ENCODE data around the gene MRAS. TPM values are rescaled to one million over a fixed set of nuclear protein-coding genes. Genes with fewer than 3 reads are reported as not detected.

MRAS gene
- total and polyA plus RNA-seq, 2 experiments from 2014 or later = 16.5 to 17.9 TPM

- Histone ChIP-seq H2AFZ (peak overlapping the region; percentile 84), H3K79me2 (no peaks in the 10 kb centered on the region), H3K4me1 (ENCODE audit: insufficient read depth) (peaks cover 5% of the 10 kb centered on the region), H3K27ac (peak overlapping the region; percentile 68), H3K27me3 (no peaks in the 10 kb centered on the region), H3K9me2 (replicated peaks; ENCODE audit: insufficient read depth) (no peaks in the 10 kb centered on the region), H3K4me3 (peak overlapping the region; percentile 61), H3K36me3 (replicated peaks; ENCODE audit: insufficient read depth, low read depth) (no peaks in the 10 kb centered on the region), H3K4me2 (peak overlapping the region; percentile 84), H4K20me1 (ENCODE audit: insufficient read depth, poor library complexity, severe bottlenecking) (no peaks in the 10 kb centered on the region), H3K9me3 (ENCODE audit: low read depth) (no peaks in the 10 kb centered on the region)
- 10% methylated on average over 38 of the region's 58 CpGs for WGBS (ENCODE audit: low lambda C conversion rate, missing lambda C conversion rate)
- no peak for TF ChIP-seq EZH2 (IDR thresholded peaks at IDR 0.05; ENCODE audit: borderline replicate concordance)
- TF ChIP-seq EZH2phosphoT487 (IDR thresholded peaks at IDR 0.05; ENCODE audit: low read depth, severe bottlenecking, unreplicated experiment) = no peak
- TF ChIP-seq, protein P1, sequence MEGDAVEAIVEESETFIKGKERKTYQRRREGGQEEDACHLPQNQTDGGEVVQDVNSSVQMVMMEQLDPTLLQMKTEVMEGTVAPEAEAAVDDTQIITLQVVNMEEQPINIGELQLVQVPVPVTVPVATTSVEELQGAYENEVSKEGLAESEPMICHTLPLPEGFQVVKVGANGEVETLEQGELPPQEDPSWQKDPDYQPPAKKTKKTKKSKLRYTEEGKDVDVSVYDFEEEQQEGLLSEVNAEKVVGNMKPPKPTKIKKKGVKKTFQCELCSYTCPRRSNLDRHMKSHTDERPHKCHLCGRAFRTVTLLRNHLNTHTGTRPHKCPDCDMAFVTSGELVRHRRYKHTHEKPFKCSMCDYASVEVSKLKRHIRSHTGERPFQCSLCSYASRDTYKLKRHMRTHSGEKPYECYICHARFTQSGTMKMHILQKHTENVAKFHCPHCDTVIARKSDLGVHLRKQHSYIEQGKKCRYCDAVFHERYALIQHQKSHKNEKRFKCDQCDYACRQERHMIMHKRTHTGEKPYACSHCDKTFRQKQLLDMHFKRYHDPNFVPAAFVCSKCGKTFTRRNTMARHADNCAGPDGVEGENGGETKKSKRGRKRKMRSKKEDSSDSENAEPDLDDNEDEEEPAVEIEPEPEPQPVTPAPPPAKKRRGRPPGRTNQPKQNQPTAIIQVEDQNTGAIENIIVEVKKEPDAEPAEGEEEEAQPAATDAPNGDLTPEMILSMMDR (IDR thresholded peaks at IDR 0.05; ENCODE audit: poor library complexity) = peak; percentile 5
- peak; percentile 39 for DNase-seq (ENCODE audit: low spot score)
These were observed 668 bp downstream of the MRAS start for GRCh38 chr3:138348754-138349739.

DNA sequence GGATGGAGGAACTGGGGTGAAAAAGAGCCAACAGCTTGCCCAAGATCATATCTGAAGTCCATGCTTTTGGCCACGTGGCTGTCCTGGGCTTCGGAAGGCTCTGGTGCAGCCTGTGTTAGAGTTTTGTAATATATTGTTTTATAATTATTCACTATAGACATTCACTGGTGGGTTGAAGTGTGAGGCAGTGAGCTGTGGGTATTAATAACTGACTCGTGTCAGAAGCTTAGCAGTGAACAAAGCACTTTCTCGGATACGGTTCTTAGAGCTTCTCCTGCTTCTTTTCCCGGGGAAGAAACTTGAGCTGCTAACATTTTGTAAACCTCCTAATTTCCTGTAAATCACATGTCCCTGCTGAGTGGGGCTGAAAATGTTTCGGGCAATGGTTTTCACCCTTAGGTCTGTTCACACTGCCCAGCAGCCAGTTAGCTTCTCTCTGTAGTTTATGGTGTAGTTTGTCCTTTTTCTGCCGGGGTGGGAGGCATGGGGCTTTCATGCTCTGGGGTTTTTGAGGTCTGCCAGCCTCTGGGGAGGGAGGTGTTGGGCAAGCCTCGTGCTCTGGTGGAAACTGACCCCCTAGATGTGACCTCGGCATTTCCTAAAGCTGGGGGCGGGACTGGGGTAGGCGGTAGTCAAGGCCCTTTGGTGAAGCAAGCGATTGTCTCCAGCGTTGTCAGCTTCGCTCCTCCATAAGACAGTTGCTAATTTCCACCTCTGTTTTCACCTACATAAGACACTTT lies 1.7 kb downstream of the MRAS start:
- Histone ChIP-seq H3K36me3 (replicated peaks; ENCODE audit: insufficient read depth, low read depth) (no peaks in the 10 kb centered on the region), H3K79me2 (no peaks in the 10 kb centered on the region), H3K4me2 (peak overlapping the region; percentile 84), H2AFZ (no peak overlapping the region), H3K9me3 (ENCODE audit: low read depth) (no peaks in the 10 kb centered on the region), H3K27ac (peak overlapping the region; percentile 68), H3K4me1 (ENCODE audit: insufficient read depth) (peaks cover 5% of the 10 kb centered on the region), H4K20me1 (ENCODE audit: insufficient read depth, poor library complexity, severe bottlenecking) (no peaks in the 10 kb centered on the region), H3K4me3 (no peak overlapping the region), H3K27me3 (no peaks in the 10 kb centered on the region), H3K9me2 (replicated peaks; ENCODE audit: insufficient read depth) (no peaks in the 10 kb centered on the region)
- TF ChIP-seq EZH2phosphoT487 (IDR thresholded peaks at IDR 0.05; ENCODE audit: low read depth, severe bottlenecking, unreplicated experiment) = no peak
- no peak for TF ChIP-seq EZH2 (IDR thresholded peaks at IDR 0.05; ENCODE audit: borderline replicate concordance)
- TF ChIP-seq, protein P1 (IDR thresholded peaks at IDR 0.05; ENCODE audit: poor library complexity) = no peak
- DNase-seq (ENCODE audit: low spot score) = no peak
- WGBS (ENCODE audit: low lambda C conversion rate, missing lambda C conversion rate) = 69% methylated on average over 15 of the region's 15 CpGs

- H2AFZ ChIP-seq = no peak overlapping the region
- no peaks in the 10 kb centered on the region for H3K27me3 ChIP-seq
- H3K79me2 ChIP-seq = no peaks in the 10 kb centered on the region
- no peaks in the 10 kb centered on the region for H3K9me2 ChIP-seq (replicated peaks; ENCODE audit: insufficient read depth)
- TF ChIP-seq EZH2phosphoT487 (IDR thresholded peaks at IDR 0.05; ENCODE audit: low read depth, severe bottlenecking, unreplicated experiment) = no peak
- no peak for TF ChIP-seq EZH2 (IDR thresholded peaks at IDR 0.05; ENCODE audit: borderline replicate concordance)
- TF ChIP-seq, protein P1 (IDR thresholded peaks at IDR 0.05; ENCODE audit: poor library complexity) = no peak
- H3K27ac ChIP-seq = no peak overlapping the region
- no peak overlapping the region for H3K4me2 ChIP-seq
- no peaks in the 10 kb centered on the region for H3K9me3 ChIP-seq (ENCODE audit: low read depth)
- no peaks in the 10 kb centered on the region for H4K20me1 ChIP-seq (ENCODE audit: insufficient read depth, poor library complexity, severe bottlenecking)
- no peak for DNase-seq (ENCODE audit: low spot score)
- H3K36me3 ChIP-seq (replicated peaks; ENCODE audit: insufficient read depth, low read depth) = no peaks in the 10 kb centered on the region
- H3K4me3 ChIP-seq = no peak overlapping the region
- H3K4me1 ChIP-seq (ENCODE audit: insufficient read depth) = peaks cover 5% of the 10 kb centered on the region
These were observed 2.8 kb downstream of the MRAS start for GRCh38 chr3:138351151-138351550.
